SHP77 treated with DMSO at 0.1 percent for 48 hours (cell line): Measurements from ENCODE around the gene IL31.
"Not testable (repeated sequence)": the region's sequence is repeated elsewhere in the genome, so short reads cannot be mapped to it uniquely, and the experiment has no call there.

Experiments used
- DNase-seq: peaks from one replicate; lab custom pipeline; 2025; lab: John Stamatoyannopoulos, UW

Gene IL31

DNA sequence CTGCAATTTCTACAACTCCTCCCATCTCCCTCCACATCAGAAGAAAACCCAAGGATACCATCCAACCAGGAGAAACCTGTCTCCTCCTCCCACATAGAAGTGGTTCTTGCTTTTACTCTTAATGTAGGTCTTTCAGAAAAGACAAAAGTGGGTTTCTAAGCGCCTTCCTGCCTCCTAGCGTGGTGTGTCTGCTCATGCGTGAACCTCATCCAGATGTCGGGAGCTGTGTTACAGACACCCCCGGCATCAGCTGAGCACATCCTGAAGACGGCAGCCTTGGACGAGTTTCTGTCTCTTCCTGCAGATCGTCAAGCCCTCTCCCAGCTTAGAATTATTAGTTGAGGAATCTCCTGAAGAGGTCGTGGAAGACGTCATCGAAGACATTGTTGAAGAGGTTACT, 18.4 kb upstream of the IL31 start:
- DNase-seq: no peak

- DNase-seq: peak; percentile 49
These were observed 17.0 kb upstream of the IL31 start for GRCh38 chr12:122190842-122191668.

- DNase-seq: no peak
These were observed 15.8 kb upstream of the IL31 start for GRCh38 chr12:122189626-122190475.

DNA sequence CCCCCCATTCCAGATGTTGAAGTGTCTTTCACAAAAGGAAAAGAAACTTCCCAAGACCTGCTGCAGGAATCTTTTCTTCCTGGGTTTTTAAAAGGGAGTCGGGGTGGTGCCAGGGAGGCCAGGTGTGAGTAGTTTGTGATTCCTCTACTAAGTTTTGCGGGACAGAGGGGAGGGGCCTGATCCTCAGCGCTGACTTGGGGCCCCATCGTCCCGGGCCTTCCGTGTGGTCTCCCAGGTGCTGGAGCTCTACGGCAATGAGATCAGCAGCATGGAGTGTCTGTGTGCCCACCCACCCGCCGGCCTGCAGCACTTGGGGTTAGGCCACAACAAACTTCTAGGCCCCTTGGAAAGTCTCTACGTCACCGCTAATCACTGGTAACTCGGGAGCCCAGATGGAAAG, 13.4 kb upstream of the IL31 start:
- no peak for DNase-seq

GRCh38 chr12:122185494-122186082, 11.6 kb upstream of the IL31 start:
- no peak for DNase-seq

DNA sequence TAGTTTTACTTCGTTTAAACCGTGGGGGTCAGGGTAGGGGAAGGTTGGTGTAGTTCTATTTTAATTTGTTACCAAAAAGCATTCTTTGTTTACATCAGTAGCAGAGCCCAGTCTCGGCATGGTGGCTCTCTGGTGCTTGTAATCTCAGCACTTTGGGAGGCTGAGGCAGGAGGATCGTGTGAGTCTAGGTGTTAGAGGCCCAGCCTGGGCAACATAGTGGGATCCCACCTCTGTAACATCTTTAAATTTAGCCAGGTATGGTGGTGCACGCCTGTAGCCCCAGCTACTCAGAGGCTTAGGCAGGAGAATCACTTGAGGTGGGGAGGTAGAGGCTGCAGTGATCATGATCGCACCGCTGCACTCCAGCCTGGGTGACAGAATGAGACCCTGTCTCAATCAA, 11.1 kb upstream of the IL31 start:
- no peak for DNase-seq

DNA sequence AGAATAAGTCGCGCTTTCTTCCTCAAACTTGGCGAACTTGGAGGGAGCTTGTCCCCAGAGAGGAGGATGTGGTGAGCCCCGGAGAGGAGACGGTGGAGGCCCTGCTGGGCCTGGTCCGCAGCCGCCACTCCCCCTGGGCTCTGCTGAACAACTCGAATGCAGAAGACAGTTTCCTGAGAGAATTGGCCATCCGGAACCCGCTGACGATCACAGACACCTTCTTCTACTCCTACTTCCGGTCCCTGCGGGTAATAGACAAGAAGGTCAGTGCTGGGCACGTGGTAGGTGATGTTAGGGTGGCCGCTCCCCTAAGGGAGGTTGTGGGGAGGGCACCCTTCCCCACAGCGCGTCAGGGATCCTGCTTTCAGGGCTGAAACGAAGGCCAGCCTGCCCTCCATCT, 10.5 kb upstream of the IL31 start:
- no peak for DNase-seq

DNA sequence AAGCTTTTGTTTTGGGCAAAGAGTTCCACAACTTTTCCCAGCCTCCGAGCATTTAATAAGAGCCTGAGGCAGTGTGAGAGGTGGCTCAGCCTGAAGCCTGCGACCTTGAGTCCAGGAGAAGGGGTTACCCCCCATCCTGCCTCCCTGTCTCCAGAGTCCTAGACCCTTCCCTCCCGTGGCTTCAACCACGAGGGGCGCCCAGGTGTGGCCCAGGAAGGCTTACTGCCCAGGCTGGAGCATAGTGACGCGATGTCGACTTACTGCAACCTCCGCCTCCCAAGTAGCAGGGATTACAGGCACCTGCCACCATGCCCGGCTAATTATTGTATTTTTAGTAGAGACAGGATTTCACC, 9.5 kb upstream of the IL31 start:
- DNase-seq: no peak

DNA sequence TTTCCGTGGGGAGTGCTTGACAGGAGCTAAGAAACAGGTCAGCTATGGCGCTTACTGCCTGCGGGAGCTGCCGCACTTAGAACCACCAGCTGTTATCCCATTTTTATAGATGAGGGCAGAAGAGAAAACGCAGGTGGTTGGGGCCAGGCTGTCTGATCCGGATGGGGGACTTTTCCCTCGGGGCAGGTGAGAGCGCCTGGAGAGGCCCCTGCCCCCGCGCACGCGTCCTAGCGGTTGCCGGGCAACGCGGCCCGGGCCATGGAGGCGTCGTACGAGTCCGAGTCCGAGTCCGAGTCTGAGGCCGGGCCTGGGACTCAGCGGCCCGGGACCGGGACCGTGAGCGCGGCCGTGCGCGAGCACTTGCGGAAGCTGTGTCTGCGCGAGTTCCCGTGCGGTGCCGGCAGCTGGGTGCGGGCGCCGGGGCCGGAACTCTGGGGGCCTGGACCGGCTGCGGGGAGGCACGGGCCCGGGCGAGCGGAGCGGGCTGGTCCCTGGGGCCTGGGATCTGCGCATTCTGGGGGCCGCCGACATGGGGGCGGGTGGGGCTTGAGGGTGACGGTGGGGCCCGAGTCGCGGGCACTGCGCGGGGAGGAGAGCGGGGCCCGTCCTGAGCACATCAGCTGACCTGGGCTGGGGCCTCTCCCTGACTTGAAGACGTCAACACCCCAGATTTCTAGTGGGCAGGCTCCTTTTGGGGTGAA, 9.0 kb upstream of the IL31 start, which contains the start of gene LRRC43:
Gene LRRC43, plus strand, starts transcription at position 237 of the 701 bp plus-strand sequence. Its CDS starts 22 bp downstream, at position 259.
- DNase-seq: peak; percentile 23

- DNase-seq: not testable (repeated sequence)
These were observed 2.5 kb upstream of the IL31 start for GRCh38 chr12:122176473-122176872.

GRCh38 chr12:122172262-122172939, 1.6 kb downstream of the IL31 start:
- no peak for DNase-seq

DNA sequence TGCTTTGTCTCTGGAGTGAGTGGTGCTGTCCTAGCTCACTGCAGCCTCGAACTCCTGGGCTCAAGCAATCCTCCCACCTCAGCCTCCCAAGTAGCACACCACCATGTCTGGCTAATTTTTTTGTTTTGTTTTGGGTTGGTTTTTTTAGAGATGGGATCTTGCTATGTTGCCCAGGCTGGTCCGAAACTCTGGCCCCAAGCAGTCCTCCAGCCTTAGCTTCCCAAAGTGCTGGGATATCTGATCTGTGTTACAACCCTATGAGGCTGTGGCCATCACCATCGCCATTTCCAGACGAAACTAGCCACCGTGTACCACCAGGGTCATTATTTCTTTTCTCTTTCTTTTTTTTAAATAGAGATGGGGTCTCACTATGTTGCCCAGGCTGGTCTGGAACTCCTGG, 2.6 kb downstream of the IL31 start:
- no peak for DNase-seq

- no peak for DNase-seq
These were observed 5.5 kb downstream of the IL31 start for GRCh38 chr12:122168492-122168891.

DNA sequence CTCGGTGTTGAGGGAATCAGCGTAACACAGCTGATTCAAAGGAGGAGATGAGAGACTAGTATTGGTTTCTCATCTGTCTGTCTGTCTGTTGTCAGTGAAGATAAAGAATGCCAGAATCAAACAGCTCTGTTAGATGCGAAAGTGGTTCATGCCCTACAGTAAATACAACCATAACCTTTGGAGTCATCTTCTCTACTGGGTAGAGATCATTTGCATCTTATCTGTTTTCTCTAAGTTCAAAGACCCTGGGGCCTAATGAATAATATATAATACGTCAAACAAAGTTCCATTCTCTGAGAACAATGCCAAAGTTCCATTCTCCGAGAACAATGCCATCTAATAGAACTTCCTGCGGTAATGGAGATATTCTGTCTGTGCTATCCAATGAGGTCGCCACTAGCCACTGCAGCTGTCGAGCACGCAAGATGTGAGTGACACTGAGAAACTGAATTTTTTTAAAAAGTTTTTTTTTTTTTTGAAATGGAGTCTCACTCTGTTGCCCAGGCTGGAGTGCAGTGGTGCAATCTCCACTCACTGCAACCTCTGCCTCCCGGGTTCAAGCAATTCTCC, 6.6 kb downstream of the IL31 start:
- DNase-seq: no peak

- no peak for DNase-seq
These were observed 7.3 kb downstream of the IL31 start for GRCh38 chr12:122166422-122167349.

DNA sequence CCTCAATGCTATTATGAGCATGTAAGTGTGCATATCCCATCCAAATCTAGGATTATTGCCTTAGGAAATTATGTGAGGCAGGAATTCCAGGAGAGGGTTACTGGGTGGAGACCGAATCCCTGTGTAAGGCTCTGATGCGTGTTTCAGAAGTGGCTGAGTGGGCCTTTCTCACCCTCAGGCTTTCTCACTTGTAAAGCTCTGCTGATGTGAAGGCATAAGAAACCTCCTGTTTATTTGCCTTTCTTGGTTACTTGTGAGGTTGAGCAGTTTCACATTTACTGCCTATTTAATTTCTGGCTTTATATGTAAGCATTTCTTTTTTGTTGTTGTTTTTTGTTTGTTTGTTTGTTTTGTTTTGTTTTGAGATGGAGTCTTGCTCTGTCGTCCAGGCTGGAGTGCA, 11.0 kb downstream of the IL31 start:
- DNase-seq: no peak

- no peak for DNase-seq
These were observed 12.3 kb downstream of the IL31 start for GRCh38 chr12:122161682-122162081.

- DNase-seq: no peak
These were observed 13.3 kb downstream of the IL31 start for GRCh38 chr12:122160761-122161160.

DNA sequence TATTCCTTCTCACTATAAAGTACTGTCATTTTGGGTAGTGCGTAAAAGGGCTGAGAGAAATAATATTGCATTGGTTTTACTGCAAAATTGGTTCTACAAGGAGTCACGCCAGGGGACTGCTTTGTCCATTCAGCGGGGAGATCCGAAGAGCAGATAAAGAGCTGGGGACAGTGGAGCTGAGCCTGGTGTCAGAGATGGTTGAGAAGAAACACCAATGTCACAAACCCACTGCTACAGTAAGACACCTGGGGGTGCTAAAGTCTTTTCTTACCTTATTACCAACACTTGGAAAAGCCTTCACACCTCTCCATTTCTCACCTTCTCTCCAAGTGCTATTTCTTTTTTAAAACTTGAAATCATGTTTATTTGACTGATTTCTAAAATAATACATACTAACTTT, 14.1 kb downstream of the IL31 start:
- DNase-seq: no peak

DNA sequence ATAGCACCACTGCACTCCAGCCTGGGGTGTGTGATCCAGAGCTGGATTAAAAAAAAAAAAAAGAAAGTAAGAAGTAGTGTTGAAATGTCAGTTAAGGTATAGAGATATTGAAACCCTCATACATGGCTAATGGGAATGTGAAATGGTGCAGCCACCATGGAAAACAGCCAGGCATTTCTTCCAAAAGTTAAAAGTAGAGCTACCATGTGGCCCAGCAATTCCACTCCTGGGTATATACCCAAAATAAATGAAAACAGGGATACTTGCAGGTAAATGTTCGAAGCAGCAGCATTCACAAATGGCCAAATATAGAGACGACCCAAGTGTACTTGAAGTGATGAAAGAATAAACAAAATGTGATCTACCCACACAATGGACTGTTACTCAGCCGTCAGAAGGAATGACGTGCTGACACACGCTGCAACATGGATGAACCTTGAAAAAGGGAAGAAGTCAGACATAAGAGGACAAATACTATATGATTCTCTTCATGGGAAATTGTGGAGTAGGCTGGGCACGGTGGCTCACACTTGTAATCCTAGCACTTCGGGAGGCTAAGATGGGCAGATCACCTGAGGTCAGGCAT, 15.2 kb downstream of the IL31 start:
- no peak for DNase-seq
